Nephron progenitor cell (in vitro differentiated cells): ENCODE results near the gene GPR18.
"Not testable (repeated sequence)": the region's sequence is repeated elsewhere in the genome, so short reads cannot be mapped to it uniquely, and the experiment has no call there.

Experiments used
- DNase-seq: peaks from one replicate; pipeline ENCODE4 v3.0.0; 2021
- H3K27ac Mint-ChIP-seq: 2 replicates; pipeline ENCODE4 v1.8.0; 2021; ENCODE audit warnings: mild to moderate bottlenecking, moderate library complexity, mixed read lengths
- H3K27me3 Mint-ChIP-seq: 2 replicates; pipeline ENCODE4 v1.8.0; 2021; ENCODE audit warnings: mild to moderate bottlenecking, low read depth, mixed read lengths; ENCODE audit not compliant: poor library complexity
- H3K36me3 Mint-ChIP-seq: 2 replicates; pipeline ENCODE4 v1.8.0; 2021; ENCODE audit warnings: low read depth, mixed read lengths
- H3K4me1 Mint-ChIP-seq: 2 replicates; pipeline ENCODE4 v1.8.0; 2021; ENCODE audit warnings: mixed read lengths
- H3K4me3 Mint-ChIP-seq: 2 replicates; pipeline ENCODE4 v1.8.0; 2021; ENCODE audit warnings: mild to moderate bottlenecking, moderate library complexity, mixed read lengths
- H3K9me3 Mint-ChIP-seq: 2 replicates; pipeline ENCODE4 v1.8.0; 2021; ENCODE audit warnings: mild to moderate bottlenecking, moderate library complexity, mixed read lengths
- CTCF ChIP-seq: fragments of 200-600 bp; sonication (generic); IDR thresholded peaks from 2 replicates; pipeline ENCODE4 v1.5.0; 2021; ENCODE audit warnings: antibody characterized with exemption

GPR18 gene

GRCh38 chr13:99256283-99256682 lies 1.9 kb downstream of the GPR18 start:
- no peak for DNase-seq
- H3K27me3 Mint-ChIP-seq = no peaks in the 10 kb centered on the region
- H3K27ac Mint-ChIP-seq = no peak overlapping the region
- peaks cover 9% of the 10 kb centered on the region for H3K4me1 Mint-ChIP-seq
- no peaks in the 10 kb centered on the region for H3K9me3 Mint-ChIP-seq
- H3K4me3 Mint-ChIP-seq = no peak overlapping the region
- TF ChIP-seq CTCF = no peak
- H3K36me3 Mint-ChIP-seq = peaks cover 21% of the 10 kb centered on the region

GRCh38 chr13:99255271-99255670 lies 2.9 kb downstream of the GPR18 start:
- H3K36me3 Mint-ChIP-seq = peaks cover 30% of the 10 kb centered on the region
- no peaks in the 10 kb centered on the region for H3K27me3 Mint-ChIP-seq
- DNase-seq = no peak
- H3K4me3 Mint-ChIP-seq = no peak overlapping the region
- no peak for TF ChIP-seq CTCF
- H3K27ac Mint-ChIP-seq = peak overlapping the region; percentile 72
- no peaks in the 10 kb centered on the region for H3K9me3 Mint-ChIP-seq
- peaks cover 9% of the 10 kb centered on the region for H3K4me1 Mint-ChIP-seq

GRCh38 chr13:99254830-99255229 lies 3.3 kb downstream of the GPR18 start:
- DNase-seq = no peak
- Mint-ChIP-seq H3K27me3 (no peaks in the 10 kb centered on the region), H3K4me3 (no peak overlapping the region), H3K36me3 (peaks cover 34% of the 10 kb centered on the region), H3K27ac (peak overlapping the region; percentile 72), H3K9me3 (no peaks in the 10 kb centered on the region), H3K4me1 (peaks cover 9% of the 10 kb centered on the region)
- no peak for TF ChIP-seq CTCF

GRCh38 chr13:99251921-99252320 lies 6.3 kb downstream of the GPR18 start:
- Mint-ChIP-seq H3K27ac (no peak overlapping the region), H3K4me1 (peaks cover 9% of the 10 kb centered on the region), H3K36me3 (peaks cover 60% of the 10 kb centered on the region), H3K4me3 (no peak overlapping the region), H3K9me3 (peaks cover 4% of the 10 kb centered on the region), H3K27me3 (no peaks in the 10 kb centered on the region)
- DNase-seq = no peak
- TF ChIP-seq CTCF = no peak

- no peak for DNase-seq
- no peak overlapping the region for H3K27ac Mint-ChIP-seq
- peaks cover 9% of the 10 kb centered on the region for H3K4me1 Mint-ChIP-seq
- no peak overlapping the region for H3K4me3 Mint-ChIP-seq
- H3K36me3 Mint-ChIP-seq = peaks cover 64% of the 10 kb centered on the region
- no peaks in the 10 kb centered on the region for H3K27me3 Mint-ChIP-seq
- no peak for TF ChIP-seq CTCF
- peaks cover 4% of the 10 kb centered on the region for H3K9me3 Mint-ChIP-seq
Measured at GRCh38 chr13:99250982-99251825, 7.0 kb downstream of the GPR18 start.

GRCh38 chr13:99249606-99250005 lies 8.6 kb downstream of the GPR18 start:
- H3K4me3 Mint-ChIP-seq, DNase-seq, H3K9me3 Mint-ChIP-seq, H3K4me1 Mint-ChIP-seq, H3K27me3 Mint-ChIP-seq: not testable (repeated sequence)
- H3K36me3 Mint-ChIP-seq = peaks cover 67% of the 10 kb centered on the region
- H3K27ac Mint-ChIP-seq = peak overlapping the region; percentile 9

GRCh38 chr13:99249178-99249577 lies 9.0 kb downstream of the GPR18 start:
- H3K4me1 Mint-ChIP-seq, H3K27me3 Mint-ChIP-seq, H3K27ac Mint-ChIP-seq, DNase-seq, H3K4me3 Mint-ChIP-seq, H3K9me3 Mint-ChIP-seq: not testable (repeated sequence)
- peaks cover 70% of the 10 kb centered on the region for H3K36me3 Mint-ChIP-seq
